Muscle of leg (tissue), 11 donors: ENCODE measurements around the gene FAM151B. TPM values are rescaled to one million over a fixed set of nuclear protein-coding genes. Genes with fewer than 3 reads are reported as not detected.
A peak's percentile ranks its signal among the peaks of the same experiment; 100 is the strongest.
"Not testable (repeated sequence)": the region's sequence is repeated elsewhere in the genome, so short reads cannot be mapped to it uniquely, and the experiment has no call there.

ENCODE experiments used
- DNase-seq: peaks from one replicate; pipeline ENCODE4 v3.0.0; 2013
- H3K27ac ChIP-seq: one replicate; pipeline ENCODE4 v1.5.1; 2013; ENCODE audit warnings: mild to moderate bottlenecking, low read length, control low read depth
- H3K27me3 ChIP-seq: one replicate; pipeline ENCODE4 v1.6.1; 2013; ENCODE audit warnings: low read length; ENCODE audit not compliant: control insufficient read depth, insufficient read depth
- H3K36me3 ChIP-seq: one replicate; pipeline ENCODE4 v1.6.1; 2013; ENCODE audit warnings: low read length; ENCODE audit not compliant: control insufficient read depth, insufficient read depth
- H3K4me1 ChIP-seq: one replicate; pipeline ENCODE4 v1.6.1; 2013; ENCODE audit warnings: low read length; ENCODE audit not compliant: control insufficient read depth, insufficient read depth
- H3K4me3 ChIP-seq: one replicate; pipeline ENCODE4 v1.5.1; 2013; ENCODE audit warnings: low read length, control low read depth
- H3K9me3 ChIP-seq: replicated peaks from 2 replicates; pipeline ENCODE4 v1.6.1; 2013; ENCODE audit warnings: low read depth, low read length; ENCODE audit not compliant: control insufficient read depth
- WGBS: methylation state at CpG from one replicate; pipeline ENCODE4 v1.1.5; 2013; ENCODE audit warnings: missing lambda C conversion rate; ENCODE audit not compliant: insufficient coverage; 5-methylcytosine and 5-hydroxymethylcytosine counted together
- polyA plus RNA-seq, 8 donors: library from polyadenylated mRNA; unstranded; fragments of 120-200 nt; gene quantifications; one replicate each; pipeline versions ENCODE4 v1.2.1 to v1.2.3, GENCODE V29; 2013; ENCODE audit warnings: inconsistent platforms in 1 of 8, low replicate concordance in 1 of 8; ENCODE audit not compliant: insufficient read length in 8 of 8, insufficient read depth in 1 of 8
- total RNA-seq: library from RNA; stranded (reverse); fragments of 120-200 nt; gene quantifications from one replicate; pipeline ENCODE4 v1.2.4, GENCODE V29; 2013

The FAM151B gene
- total and polyA plus RNA-seq, 9 donors, result 1.9 to 5.7 (median 3.9) TPM

DNA sequence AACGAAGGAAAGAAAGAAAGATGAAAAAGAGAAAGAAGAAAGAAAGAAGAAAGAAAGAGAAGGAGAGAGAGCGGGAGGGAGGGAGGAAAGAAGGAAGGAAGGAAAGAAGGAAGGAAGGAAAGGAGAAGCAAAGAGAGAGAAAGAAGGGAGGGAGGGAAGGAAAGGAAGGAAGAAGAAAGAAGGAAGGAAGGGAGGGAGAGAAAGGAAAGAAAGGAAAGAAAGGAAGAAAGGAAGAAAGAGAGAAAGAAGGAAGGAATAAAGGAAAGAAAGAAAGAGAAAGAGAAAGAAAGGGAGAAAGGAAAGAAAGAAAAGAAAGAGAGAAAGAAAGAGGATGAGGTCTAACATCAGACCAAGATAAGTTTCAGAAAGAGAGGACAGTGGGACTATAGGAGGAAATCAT is 91.2 kb downstream of the FAM151B start:
- H3K9me3 ChIP-seq, result no peaks in the 10 kb centered on the region
- H3K36me3 ChIP-seq, result no peaks in the 10 kb centered on the region
- H3K4me3 ChIP-seq, result no peak overlapping the region
- WGBS, result 88% methylated on average over 2 of the region's 2 CpGs
- DNase-seq, result no peak
- H3K4me1 ChIP-seq, result no peaks in the 10 kb centered on the region
- H3K27me3 ChIP-seq, result peaks cover 6% of the 10 kb centered on the region
- H3K27ac ChIP-seq, result no peak overlapping the region

DNA sequence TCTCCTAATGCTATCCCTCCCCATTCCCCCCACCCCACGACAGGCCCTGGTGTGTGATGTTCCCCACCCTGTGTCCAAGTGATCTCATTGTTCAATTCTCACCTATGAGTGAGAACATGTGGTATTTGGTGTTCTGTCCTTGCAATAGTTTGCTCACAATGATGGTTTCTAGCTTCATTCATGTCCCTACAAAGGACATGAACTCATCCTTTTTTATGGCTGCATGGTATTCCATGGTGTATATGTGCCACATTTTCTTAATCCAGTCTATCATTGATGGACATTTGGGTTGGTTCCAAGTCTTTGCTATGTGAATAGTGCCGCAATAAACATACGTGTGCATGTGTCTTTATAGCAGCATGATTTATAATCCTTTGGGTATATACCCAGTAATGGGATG is 92.4 kb downstream of the FAM151B start:
- H3K4me3 ChIP-seq, H3K27me3 ChIP-seq, H3K27ac ChIP-seq, DNase-seq, H3K36me3 ChIP-seq, H3K9me3 ChIP-seq, H3K4me1 ChIP-seq: not testable (repeated sequence)
- WGBS, result no CpG with 5 or more reads among the region's 3 CpGs

DNA sequence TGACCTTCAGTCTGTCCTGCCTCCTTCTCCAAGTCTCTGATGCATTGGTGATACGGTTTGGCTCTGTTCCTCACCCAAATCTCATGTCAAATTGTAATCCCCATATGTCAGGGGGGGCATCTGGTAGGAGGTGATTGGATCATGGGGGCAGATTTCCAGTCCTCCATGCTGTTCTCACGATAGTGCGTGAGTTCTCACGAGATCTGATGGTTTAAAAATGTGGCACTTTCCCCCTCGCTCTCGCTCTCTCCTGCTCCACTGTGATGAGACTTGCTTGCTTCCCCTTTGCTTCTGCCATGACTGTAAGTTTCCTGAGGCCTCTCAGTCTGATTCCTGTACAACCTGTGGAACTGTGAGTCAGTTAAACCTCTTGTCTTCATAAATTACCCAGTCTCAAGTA is 96.9 kb downstream of the FAM151B start:
- Histone ChIP-seq H3K4me3 (no peak overlapping the region), H3K27me3 (no peaks in the 10 kb centered on the region), H3K9me3 (no peaks in the 10 kb centered on the region), H3K27ac (no peak overlapping the region), H3K36me3 (no peaks in the 10 kb centered on the region), H3K4me1 (no peaks in the 10 kb centered on the region)
- no peak for DNase-seq
- 83% methylated on average over 5 of the region's 6 CpGs for WGBS

DNA sequence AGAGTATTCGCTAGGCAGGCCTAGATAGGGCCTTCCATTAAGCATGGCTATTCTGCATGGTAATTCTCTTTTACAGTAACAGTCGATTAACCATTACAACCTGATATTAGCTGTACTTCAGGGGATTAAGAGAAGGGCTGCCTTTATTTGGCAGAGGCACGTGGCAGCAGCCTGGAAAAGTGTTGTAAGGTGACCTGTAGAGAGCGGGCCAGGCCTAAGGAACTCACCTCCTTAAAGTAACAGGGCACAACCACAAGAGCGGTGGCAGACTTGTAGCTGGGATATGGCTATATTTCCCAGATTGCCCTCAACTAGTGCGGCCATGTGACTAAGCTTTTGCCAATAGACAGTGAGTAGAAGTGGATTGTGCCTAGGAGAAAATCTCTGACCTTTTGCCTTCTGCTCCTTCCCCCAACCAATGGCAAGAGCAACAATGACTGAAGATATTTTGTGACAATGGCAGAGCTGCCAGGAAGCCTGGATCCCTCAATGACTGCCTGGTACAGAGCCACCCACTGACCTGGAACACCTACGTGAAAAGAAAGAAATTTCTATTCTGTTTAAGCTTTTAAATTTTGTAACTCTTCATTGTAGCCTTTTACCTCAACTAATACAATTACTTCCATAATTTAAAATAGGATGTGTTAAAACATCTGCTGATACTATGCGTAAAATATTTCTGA is 101.1 kb downstream of the FAM151B start:
- Histone ChIP-seq H3K27me3 (no peaks in the 10 kb centered on the region), H3K36me3 (no peaks in the 10 kb centered on the region), H3K4me1 (no peaks in the 10 kb centered on the region), H3K9me3 (no peaks in the 10 kb centered on the region), H3K27ac (no peak overlapping the region), H3K4me3 (no peak overlapping the region)
- DNase-seq, result no peak
- no CpG with 5 or more reads among the region's 8 CpGs for WGBS

DNA sequence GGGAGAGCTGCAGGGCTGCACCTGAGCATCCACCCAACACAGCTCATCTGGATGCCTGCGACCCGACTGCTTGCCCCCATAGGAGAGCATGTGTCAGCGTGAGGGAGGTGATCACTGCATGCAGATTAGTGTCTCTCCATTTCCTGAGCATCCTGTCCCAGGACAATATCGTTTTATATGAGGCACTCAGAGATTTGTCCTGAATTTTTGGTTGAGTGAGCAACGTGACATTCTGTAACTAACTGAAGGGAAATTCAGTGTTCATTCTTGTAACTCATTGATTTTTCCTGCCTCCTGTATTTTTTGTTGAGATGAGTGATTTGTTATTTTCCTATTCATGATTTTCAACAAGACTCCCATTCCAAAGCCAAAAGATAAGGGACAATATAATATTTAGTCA is 102.9 kb downstream of the FAM151B start:
- Histone ChIP-seq H3K36me3 (no peaks in the 10 kb centered on the region), H3K4me3 (no peak overlapping the region), H3K27me3 (no peaks in the 10 kb centered on the region), H3K4me1 (no peaks in the 10 kb centered on the region), H3K9me3 (no peaks in the 10 kb centered on the region), H3K27ac (no peak overlapping the region)
- no peak for DNase-seq
- WGBS, result 68% methylated on average over 4 of the region's 5 CpGs

DNA sequence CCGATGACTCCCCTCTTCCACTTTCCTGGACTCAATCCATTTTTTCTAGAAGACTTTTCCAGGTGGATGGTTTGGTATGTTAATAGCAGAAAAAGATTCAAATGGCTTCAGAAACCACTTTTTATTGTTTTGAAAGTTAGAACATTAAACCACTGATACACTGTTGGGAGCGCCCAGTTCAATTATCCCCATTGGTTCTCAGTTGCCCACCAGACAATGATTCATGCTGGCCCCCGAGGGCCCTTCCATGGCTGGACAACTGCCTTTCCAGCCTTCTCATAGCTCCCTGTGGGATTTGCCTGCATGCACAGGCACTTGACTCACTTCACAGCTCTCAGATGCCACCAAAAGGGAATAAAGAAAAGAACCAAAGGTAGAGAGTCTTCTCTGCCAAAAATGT is 103.5 kb downstream of the FAM151B start:
- Histone ChIP-seq H3K9me3 (no peaks in the 10 kb centered on the region), H3K27ac (no peak overlapping the region), H3K4me1 (no peaks in the 10 kb centered on the region), H3K36me3 (no peaks in the 10 kb centered on the region), H3K27me3 (no peaks in the 10 kb centered on the region), H3K4me3 (no peak overlapping the region)
- DNase-seq, result peak; percentile 48
- 80% methylated on average over 1 of the region's 3 CpGs for WGBS

DNA sequence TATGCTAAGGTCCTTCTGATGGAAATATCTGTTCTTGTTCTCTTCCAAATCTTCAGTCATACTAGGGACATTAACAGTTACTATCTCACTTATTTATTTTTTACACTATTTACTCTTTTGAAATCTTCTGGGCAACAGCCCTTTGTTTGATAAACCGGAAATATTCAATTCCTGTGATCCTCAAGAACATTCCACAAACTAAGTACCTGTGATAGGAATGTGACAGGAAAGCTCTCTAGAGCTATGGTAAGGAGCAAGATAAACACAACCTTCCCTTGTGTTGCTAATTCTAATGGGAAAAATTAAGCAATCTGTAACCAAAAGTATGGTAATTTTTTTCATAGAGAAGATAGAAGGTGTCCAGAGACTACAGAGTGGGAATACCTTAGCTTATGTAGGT is 104.2 kb downstream of the FAM151B start:
- Histone ChIP-seq H3K4me3 (no peak overlapping the region), H3K27me3 (no peaks in the 10 kb centered on the region), H3K9me3 (no peaks in the 10 kb centered on the region), H3K36me3 (no peaks in the 10 kb centered on the region), H3K27ac (no peak overlapping the region), H3K4me1 (no peaks in the 10 kb centered on the region)
- no CpG with 5 or more reads among the region's 1 CpG for WGBS
- no peak for DNase-seq

Other genes starting within 250 kb of the FAM151B start
- 17.2 TPM for gene SERINC5, start 232.1 kb upstream of the FAM151B start, total RNA-seq
- 10 to 100 TPM; 13.1 to 23.5 (median 16.4) TPM for gene SERINC5, start 232.1 kb upstream of the FAM151B start, polyA plus RNA-seq
- gene SPZ1, start 168.1 kb upstream of the FAM151B start, total RNA-seq, result not detected
- not detected for gene SPZ1, start 168.1 kb upstream of the FAM151B start, polyA plus RNA-seq
- 50.8 TPM for gene ZFYVE16, start 80.0 kb upstream of the FAM151B start, total RNA-seq
- 10 to 100 TPM; 31.2 to 67.8 (median 48.8) TPM for gene ZFYVE16, start 80.0 kb upstream of the FAM151B start, polyA plus RNA-seq
- 0.13 TPM for gene ANKRD34B, start 82.2 kb downstream of the FAM151B start, total RNA-seq
- under 1 TPM in 7 of 8 donors, not detected in 1; 0.16 to 0.68 (median 0.27) TPM for gene ANKRD34B, start 82.2 kb downstream of the FAM151B start, polyA plus RNA-seq
- 13.3 TPM for gene MSH3, start 166.6 kb downstream of the FAM151B start, total RNA-seq
- 10 to 100 TPM in 3 of 8 donors, 1 to 10 TPM in 5; 7.2 to 11.3 (median 9.3) TPM for gene MSH3, start 166.6 kb downstream of the FAM151B start, polyA plus RNA-seq
- 28.0 TPM for gene DHFR, start 166.9 kb downstream of the FAM151B start, total RNA-seq
- 10 to 100 TPM; 28.1 to 52.0 (median 37.7) TPM for gene DHFR, start 166.9 kb downstream of the FAM151B start, polyA plus RNA-seq